Measurements from ENCODE around the gene IL6ST.
"Not testable (repeated sequence)": the region's sequence is repeated elsewhere in the genome, so short reads cannot be mapped to it uniquely, and the experiment has no call there.

Gene IL6ST

DNA sequence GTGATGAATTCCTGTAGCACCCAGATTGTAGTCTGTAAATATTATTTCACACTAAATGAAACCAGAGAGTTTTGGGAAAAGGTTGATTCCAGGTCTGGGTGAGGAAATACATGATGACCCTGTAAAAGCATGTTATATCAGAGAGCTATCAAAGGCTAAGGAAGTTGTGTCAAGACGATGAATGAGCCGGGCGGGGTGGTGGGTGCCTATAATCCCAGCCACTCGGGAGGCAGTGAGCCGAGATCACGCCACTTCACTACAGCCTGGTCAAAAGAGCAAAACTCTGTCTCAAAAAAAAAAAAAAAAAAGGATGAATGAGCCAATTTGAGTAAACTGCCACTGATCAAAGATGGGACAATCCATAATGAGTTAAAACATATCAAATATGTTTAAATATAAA lies 29.2 kb downstream of the IL6ST start:
- no peak for DNase-seq (ENCODE audit: low spot score)

DNA sequence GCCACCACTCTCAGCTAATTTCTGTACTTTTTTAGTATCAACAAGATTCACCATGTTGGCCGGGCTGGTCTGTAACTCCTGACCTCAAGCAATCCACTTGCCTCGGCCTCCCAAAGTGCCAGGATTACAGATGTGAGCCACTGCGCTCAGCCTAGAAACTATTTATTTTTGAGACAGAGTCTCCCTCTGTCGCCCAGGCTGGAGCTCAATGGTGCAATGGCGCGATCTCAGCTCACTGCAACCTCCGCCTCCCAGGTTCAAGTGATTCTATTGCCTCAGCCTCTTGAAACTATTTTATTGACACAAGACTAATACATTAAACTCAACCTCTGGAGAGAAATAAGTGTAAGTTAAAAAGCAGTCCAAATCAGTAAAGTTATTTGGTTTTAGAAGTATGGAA lies 34.0 kb downstream of the IL6ST start:
- DNase-seq (ENCODE audit: low spot score), result no peak

- no peak for DNase-seq (ENCODE audit: low spot score)
Observed at GRCh38 chr5:55959208-55959607, 35.6 kb downstream of the IL6ST start.

DNA sequence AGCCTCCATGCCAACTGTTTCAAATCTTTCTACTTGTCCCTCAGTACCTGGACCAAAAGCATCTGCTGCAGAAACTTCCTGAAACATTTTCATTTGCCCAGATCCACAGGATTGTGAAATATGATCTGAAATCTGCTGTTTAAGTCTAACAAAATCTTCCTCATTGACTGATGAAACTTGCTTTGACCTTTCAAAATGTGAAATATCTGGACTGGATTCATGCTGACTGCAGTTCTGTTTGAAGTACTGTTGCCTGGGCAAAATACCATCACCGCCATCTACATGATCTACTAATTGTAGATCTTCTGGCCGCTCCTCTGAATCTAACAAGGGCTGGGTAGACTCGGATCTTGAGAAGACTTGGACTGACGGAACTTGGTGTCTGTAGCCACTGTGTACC lies 53.6 kb downstream of the IL6ST start:
- DNase-seq (ENCODE audit: low spot score), result not testable (repeated sequence)

GRCh38 chr5:55937598-55937997 lies 57.2 kb downstream of the IL6ST start:
- DNase-seq (ENCODE audit: low spot score), result not testable (repeated sequence)

DNA sequence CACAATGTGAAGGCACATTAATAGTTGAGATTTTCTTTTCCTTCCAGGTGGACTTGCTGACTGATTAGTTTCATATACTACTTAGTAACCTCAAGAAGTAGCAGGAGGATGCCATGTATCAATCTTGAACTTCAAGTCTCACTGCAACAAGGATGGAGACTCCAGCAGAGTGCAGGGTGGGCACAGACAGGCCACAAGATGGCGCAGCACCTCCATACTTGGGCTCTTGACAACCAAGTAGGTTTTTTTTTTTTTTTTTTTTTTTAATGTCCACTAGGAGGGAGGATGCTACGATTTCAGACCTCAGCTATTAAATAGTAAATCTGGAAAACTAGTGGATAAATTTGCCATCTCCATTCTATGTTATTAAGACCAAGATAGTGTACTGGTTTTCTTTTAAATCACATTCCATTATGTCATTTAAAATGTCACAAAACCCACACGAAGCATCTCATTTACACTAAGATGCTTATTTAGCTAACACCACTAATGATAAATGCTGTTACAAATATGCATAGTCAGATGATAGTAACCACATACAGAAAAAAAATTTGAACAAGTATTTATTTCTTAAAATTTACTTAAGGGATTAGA lies 58.6 kb downstream of the IL6ST start:
- DNase-seq (ENCODE audit: low spot score), result peak; percentile 79

GRCh38 chr5:55935371-55935770 lies 59.4 kb downstream of the IL6ST start:
- DNase-seq (ENCODE audit: low spot score), result no peak

- no peak for DNase-seq (ENCODE audit: low spot score)
Observed at GRCh38 chr5:55934720-55935119, 60.0 kb downstream of the IL6ST start.

GRCh38 chr5:55934115-55934613 lies 60.6 kb downstream of the IL6ST start:
- no peak for DNase-seq (ENCODE audit: low spot score)

GRCh38 chr5:55933377-55934114 lies 61.2 kb downstream of the IL6ST start:
- no peak for DNase-seq (ENCODE audit: low spot score)

- DNase-seq (ENCODE audit: low spot score), result no peak
Observed at GRCh38 chr5:55932700-55933099, 62.1 kb downstream of the IL6ST start.

- DNase-seq (ENCODE audit: low spot score), result no peak
Observed at GRCh38 chr5:55929020-55929799, 65.6 kb downstream of the IL6ST start.

DNA sequence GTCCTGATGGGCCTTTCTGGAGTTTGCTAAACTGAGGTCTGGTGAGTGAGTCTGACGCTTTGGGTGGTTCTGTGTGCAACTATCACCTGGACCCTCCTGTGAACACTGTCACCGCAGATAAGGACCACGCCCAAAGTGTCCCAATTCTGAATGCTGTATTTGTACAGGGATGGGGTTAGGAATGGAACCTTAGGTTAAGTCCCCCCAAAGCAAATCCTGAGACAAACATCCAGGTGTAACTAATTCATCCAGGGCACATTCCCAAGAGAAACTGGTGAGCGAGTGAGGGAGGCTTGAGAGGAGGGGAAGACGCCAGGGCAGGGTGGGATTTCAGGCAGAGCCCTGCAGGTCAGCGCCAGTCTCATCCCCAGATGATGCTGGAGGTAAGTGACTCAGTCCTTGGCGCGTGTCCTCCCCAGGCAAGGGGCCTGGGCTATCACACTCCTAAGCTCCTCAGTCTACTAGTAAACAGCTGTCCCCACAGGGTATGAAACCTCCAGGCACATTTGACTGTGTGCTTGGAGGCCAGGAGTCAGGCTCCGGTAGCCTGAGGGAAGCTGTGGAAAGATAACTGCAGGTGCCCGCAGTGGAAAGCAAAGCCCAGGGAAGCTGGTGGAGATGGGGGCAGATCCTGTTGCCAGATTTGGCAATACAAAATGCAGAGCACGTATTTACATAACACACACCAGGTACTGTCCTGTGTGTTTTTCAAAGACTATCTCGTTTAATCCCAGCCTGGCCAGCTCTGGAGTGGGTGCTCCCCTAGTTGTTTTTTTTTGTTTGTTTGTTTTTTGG lies 66.7 kb downstream of the IL6ST start:
- no peak for DNase-seq (ENCODE audit: low spot score)

DNA sequence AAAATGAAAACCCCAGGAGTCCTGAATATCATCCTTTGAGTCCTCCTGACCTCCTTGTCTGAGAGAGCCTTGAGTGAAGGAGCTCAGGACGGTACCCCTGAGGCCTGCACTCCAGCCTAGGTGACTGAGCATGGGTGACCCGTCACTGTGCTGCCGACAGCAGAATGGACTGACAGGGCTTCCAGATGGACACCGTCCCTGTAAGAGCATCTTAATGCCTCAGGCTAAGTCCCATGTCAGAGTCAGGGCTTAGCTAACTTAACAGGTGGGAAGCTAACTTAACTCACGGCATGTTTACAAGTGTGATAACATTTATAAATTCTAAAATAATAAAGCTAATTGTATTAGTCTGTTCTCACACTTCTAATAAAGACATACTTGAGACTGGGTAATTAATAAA lies 68.3 kb downstream of the IL6ST start:
- DNase-seq (ENCODE audit: low spot score), result no peak

GRCh38 chr5:55925712-55926111 lies 69.1 kb downstream of the IL6ST start:
- no peak for DNase-seq (ENCODE audit: low spot score)

DNA sequence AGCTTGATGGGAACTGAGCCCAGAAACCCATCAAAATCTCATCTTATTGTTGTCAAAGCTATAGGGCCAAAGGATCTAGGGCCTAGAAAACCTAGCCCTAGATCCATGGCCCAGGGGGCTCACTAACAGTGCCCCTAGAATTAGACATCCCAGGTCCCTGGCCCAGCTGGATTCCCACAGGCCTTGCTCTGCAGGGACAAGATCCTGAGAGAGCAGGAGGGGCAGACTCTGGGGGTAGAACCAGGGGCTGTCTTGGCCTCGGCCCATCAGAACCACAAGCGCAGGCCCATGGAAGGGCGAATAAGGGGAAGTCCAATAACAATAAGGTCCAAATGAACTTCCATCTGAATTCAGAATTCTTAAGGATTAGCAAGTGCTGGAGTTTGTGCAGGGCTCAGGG lies 69.6 kb downstream of the IL6ST start:
- no peak for DNase-seq (ENCODE audit: low spot score)

DNA sequence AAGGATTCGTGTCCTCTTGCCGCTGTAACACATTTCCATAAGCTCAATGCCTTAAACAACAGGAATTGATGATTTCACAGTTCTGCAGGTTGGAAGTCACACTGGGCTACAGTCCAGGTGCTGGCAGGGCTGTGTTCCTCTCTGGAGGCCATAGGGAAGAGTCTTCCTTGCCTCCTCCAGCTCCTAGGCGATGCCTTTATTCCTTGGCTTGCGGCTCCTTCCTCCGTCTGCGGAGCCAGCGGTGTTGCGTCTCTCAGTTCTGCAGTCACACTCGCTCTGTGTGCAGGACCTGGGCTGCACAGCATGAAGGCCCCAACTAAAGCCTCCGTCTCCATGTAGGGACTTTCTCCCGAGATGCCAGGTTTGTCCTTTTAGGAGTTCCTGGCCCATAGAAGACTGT lies 70.0 kb downstream of the IL6ST start:
- DNase-seq (ENCODE audit: low spot score), result no peak

DNA sequence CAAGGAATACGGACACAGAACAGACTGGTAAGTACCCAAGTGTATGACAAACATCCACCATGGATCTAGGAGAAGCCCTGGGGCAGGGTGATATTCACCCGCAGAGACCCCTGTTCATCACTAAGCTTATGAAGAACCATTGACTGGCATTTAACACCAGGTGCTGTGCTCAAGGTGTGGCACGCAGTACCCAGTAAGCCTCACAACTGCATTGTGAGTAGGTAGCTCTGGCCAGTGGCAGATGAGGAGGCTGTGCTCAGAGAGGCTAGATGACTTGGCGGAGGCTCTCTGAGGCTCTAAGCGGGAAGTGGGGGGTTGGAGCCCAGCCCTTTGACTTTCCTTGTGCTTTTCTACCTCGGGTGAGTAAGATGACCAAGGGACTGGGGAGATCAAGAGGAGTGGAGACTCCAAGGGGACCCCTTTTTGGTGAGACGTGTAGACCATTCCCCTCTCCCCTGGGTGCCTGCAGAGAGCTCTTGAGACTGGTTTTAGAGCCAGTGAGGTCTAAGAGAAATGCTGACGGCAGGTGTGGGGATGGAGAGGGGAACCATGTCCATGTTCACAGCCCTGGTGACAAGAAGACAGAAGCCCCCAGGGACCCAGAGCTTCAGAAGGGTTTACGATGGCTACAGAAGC lies 70.8 kb downstream of the IL6ST start:
- no peak for DNase-seq (ENCODE audit: low spot score)

DNA sequence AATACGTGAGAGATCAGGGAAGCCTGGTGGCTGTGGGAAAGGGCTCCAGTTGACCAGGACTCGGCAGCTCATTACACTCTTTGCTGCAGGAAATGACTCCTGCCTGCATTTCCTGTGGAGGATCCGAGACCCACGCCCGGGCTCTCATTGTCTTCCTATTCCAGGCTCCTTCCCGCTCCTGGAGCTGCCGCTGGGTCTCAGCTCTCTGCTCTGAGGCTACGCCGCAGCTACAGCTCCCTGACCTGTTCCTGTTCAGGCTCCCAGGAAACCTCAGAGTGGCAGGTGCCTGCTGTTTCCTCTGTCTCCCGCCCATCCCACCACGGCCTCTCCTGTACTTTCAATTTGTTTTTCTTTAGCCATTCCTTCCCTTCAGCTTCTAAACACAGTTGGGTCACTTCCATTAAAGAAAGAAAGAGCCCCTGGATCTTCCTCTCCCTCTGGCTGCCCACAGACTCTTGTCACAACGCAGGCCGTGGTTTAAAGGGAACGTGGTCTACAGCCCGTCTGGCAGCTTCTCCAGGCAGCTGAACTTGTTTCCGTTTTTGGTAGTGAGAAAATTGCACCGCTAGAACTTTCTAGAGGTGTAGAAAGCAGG lies 71.5 kb downstream of the IL6ST start:
- peak; percentile 15 for DNase-seq (ENCODE audit: low spot score)

DNA sequence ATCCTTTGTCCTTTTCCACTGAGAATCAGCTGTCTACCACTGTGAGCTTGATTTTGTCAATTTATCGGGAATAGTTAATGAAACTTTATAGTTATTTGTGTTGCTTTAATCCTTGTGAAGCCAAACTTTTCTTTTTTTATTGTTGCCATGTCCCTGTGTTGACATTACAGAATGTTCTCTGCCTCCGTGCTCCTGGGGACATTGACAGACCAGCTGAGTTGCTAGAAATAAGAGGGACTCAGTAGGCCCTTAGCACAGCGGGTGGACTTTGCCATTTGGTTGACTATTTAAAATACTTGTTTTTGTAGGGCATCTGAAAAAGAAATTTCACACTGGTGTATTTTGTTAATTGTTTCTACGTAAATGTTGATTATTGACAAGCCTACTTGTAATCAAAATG lies 73.1 kb downstream of the IL6ST start:
- no peak for DNase-seq (ENCODE audit: low spot score)

DNA sequence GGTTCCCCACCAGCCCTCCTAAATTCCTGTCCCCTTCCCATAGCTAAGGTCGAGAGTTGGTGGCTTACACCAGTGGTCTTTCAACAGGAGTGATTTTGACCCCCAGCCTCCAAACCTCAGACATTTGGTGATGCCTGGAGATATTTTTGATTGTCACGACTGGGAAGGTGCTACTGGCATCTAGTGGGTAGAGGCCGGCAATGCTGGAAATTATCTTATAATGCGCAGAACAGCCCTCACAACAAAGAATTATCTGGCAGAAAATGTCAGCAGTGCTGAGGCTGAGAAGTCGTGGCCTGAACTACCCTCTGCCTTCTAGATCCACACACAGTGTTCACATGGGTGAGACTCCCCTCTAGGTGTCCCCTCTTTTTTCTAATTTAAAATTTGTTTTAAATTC lies 74.0 kb downstream of the IL6ST start:
- DNase-seq (ENCODE audit: low spot score), result no peak

All from CD4-positive, alpha-beta T cell treated with Interleukin-2 at 100 ng/mL for 4 hours (primary cell).